Transverse colon (tissue), 4 donors: Measurements from ENCODE around the gene TPD52L1.

Experiments
- POLR2A ChIP-seq: fragments of 450-650 bp; IDR thresholded peaks from one replicate; pipeline ENCODE4 v1.6.1; 2016; ENCODE audit warnings: antibody characterized with exemption, mild to moderate bottlenecking, moderate library complexity
- POLR2AphosphoS5 ChIP-seq, 3 donors: sonication (generic); formaldehyde crosslinking; IDR thresholded peaks; one replicate each; pipeline ENCODE4 v1.6.1; 2016; ENCODE audit warnings: antibody characterized with exemption in 3 of 3
- TF ChIP-seq, protein P1 (sequence below), 5 experiments: fragments of 200-600 bp in 3 of 5; fragments of 450-650 bp in 2 of 5; sonication (generic) in 3 of 5; IDR thresholded peaks; 1 replicate in 2 of 5; 2 replicates in 3 of 5; pipeline ENCODE4 v1.5.1; 2016 to 2017; ENCODE audit warnings: antibody characterized with exemption in 5 of 5, inconsistent platforms in 3 of 5, mild to moderate bottlenecking in 2 of 5, moderate library complexity in 1 of 5

DNA sequence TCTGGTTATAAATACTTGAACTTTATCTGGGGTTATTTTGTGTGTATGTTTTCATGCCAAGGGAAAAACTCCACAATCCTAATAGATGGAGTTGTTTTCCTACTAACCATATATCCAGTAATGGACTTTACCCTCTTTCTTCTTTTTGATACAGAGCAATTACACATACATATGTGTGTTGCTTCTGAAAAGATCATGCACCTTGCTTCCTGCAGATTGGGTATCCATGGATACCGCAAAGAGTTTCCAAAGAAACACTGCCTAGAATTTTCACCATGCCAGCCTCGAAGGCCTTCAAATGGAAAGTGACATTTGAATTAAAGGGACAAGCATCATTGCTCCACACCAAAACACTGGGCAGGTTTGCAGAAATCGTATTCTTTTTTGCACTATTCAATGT is 121.4 kb downstream of the TPD52L1 start:
- TF ChIP-seq POLR2AphosphoS5 (IDR thresholded peaks at IDR 0.05), result no peak
- TF ChIP-seq, protein P1, sequence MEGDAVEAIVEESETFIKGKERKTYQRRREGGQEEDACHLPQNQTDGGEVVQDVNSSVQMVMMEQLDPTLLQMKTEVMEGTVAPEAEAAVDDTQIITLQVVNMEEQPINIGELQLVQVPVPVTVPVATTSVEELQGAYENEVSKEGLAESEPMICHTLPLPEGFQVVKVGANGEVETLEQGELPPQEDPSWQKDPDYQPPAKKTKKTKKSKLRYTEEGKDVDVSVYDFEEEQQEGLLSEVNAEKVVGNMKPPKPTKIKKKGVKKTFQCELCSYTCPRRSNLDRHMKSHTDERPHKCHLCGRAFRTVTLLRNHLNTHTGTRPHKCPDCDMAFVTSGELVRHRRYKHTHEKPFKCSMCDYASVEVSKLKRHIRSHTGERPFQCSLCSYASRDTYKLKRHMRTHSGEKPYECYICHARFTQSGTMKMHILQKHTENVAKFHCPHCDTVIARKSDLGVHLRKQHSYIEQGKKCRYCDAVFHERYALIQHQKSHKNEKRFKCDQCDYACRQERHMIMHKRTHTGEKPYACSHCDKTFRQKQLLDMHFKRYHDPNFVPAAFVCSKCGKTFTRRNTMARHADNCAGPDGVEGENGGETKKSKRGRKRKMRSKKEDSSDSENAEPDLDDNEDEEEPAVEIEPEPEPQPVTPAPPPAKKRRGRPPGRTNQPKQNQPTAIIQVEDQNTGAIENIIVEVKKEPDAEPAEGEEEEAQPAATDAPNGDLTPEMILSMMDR (IDR thresholded peaks at IDR 0.05), result no peak
- no peak for TF ChIP-seq POLR2A
